OCI-LY1 (cell line): ENCODE measurements around the gene PSTPIP2.

Source experiments
- EZH2 ChIP-seq: fragments of 200-600 bp; sonication (generic), shearing (Covaris generic); IDR thresholded peaks from 2 replicates; pipeline ENCODE4 v1.8.0; 2017; ENCODE audit warnings: borderline replicate concordance, mixed run types, mild to moderate bottlenecking, antibody characterized with exemption, low read length, moderate library complexity, mixed read lengths
- TF ChIP-seq, protein P1 (sequence below): fragments of 200-600 bp; sonication (generic), shearing (Covaris generic); IDR thresholded peaks from 2 replicates; pipeline ENCODE4 v1.5.1; 2017; ENCODE audit warnings: mild to moderate bottlenecking, antibody characterized with exemption, low read length, moderate library complexity, mixed read lengths

DNA sequence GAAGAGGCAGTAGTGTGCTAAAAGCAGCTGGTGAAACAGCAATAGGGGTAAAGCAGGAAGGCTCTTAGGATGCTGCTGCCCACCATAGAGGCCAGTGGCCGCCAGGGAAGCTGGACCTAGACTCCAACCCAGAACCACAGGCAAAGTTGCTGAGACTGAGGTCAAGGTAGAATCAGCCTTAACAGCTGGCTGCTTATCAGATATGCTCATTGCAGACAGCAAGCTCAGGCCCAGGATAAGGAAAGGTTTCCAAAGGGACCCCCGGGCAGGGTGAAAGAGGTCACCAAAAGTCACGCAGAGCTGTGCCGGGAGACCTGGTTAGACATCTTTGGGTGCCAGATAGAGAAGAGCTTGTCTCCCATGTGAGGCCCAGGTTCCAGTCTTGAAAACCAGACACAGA is 62.0 kb downstream of the PSTPIP2 start:
- TF ChIP-seq, protein P1, sequence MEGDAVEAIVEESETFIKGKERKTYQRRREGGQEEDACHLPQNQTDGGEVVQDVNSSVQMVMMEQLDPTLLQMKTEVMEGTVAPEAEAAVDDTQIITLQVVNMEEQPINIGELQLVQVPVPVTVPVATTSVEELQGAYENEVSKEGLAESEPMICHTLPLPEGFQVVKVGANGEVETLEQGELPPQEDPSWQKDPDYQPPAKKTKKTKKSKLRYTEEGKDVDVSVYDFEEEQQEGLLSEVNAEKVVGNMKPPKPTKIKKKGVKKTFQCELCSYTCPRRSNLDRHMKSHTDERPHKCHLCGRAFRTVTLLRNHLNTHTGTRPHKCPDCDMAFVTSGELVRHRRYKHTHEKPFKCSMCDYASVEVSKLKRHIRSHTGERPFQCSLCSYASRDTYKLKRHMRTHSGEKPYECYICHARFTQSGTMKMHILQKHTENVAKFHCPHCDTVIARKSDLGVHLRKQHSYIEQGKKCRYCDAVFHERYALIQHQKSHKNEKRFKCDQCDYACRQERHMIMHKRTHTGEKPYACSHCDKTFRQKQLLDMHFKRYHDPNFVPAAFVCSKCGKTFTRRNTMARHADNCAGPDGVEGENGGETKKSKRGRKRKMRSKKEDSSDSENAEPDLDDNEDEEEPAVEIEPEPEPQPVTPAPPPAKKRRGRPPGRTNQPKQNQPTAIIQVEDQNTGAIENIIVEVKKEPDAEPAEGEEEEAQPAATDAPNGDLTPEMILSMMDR: no peak
- no peak for TF ChIP-seq EZH2
